Measurements from ENCODE around the gene HOXD9. TPM values are rescaled to one million over a fixed set of nuclear protein-coding genes. Genes with fewer than 3 reads are reported as not detected.

Gene HOXD9
- total RNA-seq, 1 donor from 2014 or later: not detected

GRCh38 chr2:176130957-176131847, 8.7 kb downstream of the HOXD9 start:
- no peak for TF ChIP-seq CTCF (IDR thresholded peaks at IDR 0.05)
- DNase-seq (ENCODE audit: low spot score in 2 of 2): no peak
- H3K4me3 ChIP-seq: peak overlapping the region; percentile 61 to 88
- peaks cover 0 to 12% of the 10 kb centered on the region in 2 donors for H3K4me1 ChIP-seq
- no peaks in the 10 kb centered on the region for H3K36me3 ChIP-seq
- no peaks in the 10 kb centered on the region for H3K9me3 ChIP-seq
- H3K27me3 ChIP-seq: no peaks in the 10 kb centered on the region
- intact Hi-C loops (cut with DNase I): no loop called here
- H3K27ac ChIP-seq: peak overlapping the region; percentile 89 to 96

GRCh38 chr2:176131848-176132158, 9.3 kb downstream of the HOXD9 start:
- no peak for TF ChIP-seq CTCF (IDR thresholded peaks at IDR 0.05)

DNA sequence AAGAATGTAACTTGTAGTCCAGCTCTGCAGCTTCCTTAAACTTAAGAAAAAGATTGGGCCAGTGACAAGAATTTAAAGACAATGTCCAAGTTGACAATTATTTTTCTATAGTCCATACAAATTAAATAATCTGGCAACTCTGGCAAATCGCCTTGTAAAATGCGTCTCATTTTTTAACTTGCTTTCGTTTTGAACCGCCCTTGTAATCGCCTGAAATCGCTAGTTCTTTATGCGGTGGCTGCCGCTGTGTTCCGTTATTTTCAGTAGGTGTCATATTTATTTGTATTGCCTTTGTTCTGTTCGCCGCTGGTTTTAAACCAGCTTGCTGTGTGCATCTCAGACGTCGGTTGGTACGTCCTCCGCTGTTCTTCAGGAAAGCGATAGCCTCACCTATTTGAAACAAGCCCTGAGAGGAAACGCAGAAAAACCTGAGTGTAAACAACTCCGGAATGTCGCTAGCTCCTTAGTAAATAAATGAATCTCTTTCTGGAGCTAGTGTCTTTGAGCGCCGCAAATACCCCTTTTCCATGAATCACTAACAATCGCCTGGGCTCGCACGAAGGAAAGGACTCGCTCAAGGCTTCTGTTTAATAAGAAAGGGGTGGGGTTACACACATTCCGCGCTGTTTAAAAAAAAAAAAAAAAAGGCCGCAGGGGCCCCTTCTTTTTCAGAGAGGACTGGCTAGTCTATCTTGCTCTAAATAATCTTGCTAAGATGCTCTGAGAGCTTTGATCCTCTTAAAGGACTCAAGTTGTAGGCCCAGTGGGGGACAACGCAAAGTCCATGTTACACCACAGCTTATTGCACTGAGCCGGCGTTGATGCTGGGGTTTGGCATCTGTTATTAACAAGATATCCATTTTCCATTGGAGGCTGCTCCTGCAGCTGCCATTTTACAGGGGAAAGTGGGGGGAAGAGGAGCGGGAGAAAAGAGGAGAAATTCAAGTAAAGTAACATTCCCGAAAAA, 10.0 kb downstream of the HOXD9 start:
- DNase-seq (ENCODE audit: low spot score in 2 of 2): no peak
- Histone ChIP-seq H3K4me3 (peak overlapping the region; percentile 22 to 26), H3K9me3 (no peaks in the 10 kb centered on the region), H3K4me1 (peaks cover 0 to 16% of the 10 kb centered on the region in 2 donors), H3K27ac (no peak overlapping the region), H3K36me3 (no peaks in the 10 kb centered on the region), H3K27me3 (no peaks in the 10 kb centered on the region)
- TF ChIP-seq CTCF (IDR thresholded peaks at IDR 0.05): no peak
- intact Hi-C loops (cut with DNase I): no loop called here

More at GRCh38 chr2:176131848-176132158, 9.3 kb downstream of the HOXD9 start:
- intact Hi-C loops (cut with DNase I): no loop called here
- Histone ChIP-seq H3K27me3 (no peaks in the 10 kb centered on the region), H3K4me3 (peak overlapping the region; percentile 22 to 26), H3K36me3 (no peaks in the 10 kb centered on the region), H3K9me3 (no peaks in the 10 kb centered on the region), H3K4me1 (peaks cover 0 to 12% of the 10 kb centered on the region in 2 donors), H3K27ac (no peak overlapping the region)
- no peak for DNase-seq (ENCODE audit: low spot score in 2 of 2)

GRCh38 chr2:176133389-176133788, 10.9 kb downstream of the HOXD9 start:
- Histone ChIP-seq H3K9me3 (no peaks in the 10 kb centered on the region), H3K27me3 (no peaks in the 10 kb centered on the region), H3K4me1 (peaks cover 0 to 16% of the 10 kb centered on the region in 2 donors), H3K27ac (peak overlapping the region in 1 of 2 donors; percentile 14), H3K4me3 (no peak overlapping the region), H3K36me3 (no peaks in the 10 kb centered on the region)
- TF ChIP-seq CTCF (IDR thresholded peaks at IDR 0.05): no peak
- intact Hi-C loops (cut with DNase I): no loop called here
- no peak for DNase-seq (ENCODE audit: low spot score in 2 of 2)

DNA sequence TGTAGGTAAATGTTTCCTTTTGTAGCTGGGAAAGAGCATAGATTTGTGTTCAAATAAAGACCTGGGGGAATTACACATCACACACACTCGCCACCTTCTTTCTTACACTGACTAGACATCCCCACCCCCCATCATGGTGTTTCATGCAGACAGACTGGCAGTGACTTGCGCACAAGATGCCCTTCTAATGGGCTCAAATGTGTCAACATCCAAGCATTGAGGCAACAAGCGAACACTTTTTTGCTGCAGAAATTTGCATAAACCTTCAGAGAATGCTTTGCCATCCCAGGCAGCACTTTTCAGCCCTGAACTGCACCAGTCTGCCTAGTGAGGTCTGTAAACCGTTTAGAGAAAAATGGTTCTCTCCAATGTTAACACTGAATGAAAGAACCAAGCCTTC, 11.5 kb downstream of the HOXD9 start:
- no peaks in the 10 kb centered on the region for H3K9me3 ChIP-seq
- H3K4me1 ChIP-seq: peaks cover 0 to 16% of the 10 kb centered on the region in 2 donors
- H3K27ac ChIP-seq: no peak overlapping the region
- no peaks in the 10 kb centered on the region for H3K36me3 ChIP-seq
- intact Hi-C loops (cut with DNase I): no loop called here
- no peak for DNase-seq (ENCODE audit: low spot score in 2 of 2)
- no peak overlapping the region for H3K4me3 ChIP-seq
- no peak for TF ChIP-seq CTCF (IDR thresholded peaks at IDR 0.05)
- H3K27me3 ChIP-seq: no peaks in the 10 kb centered on the region

Measured in ascending aorta (tissue), 2 donors.